GM18517 (cell line): ENCODE measurements around the gene SSTR3.
"Not testable (repeated sequence)": the region's sequence is repeated elsewhere in the genome, so short reads cannot be mapped to it uniquely, and the experiment has no call there.

Experiments used
- ATAC-seq: cut with Tn5 transposase; IDR thresholded peaks from one replicate; pipeline ENCODE4 v1.9.1; 2021; ENCODE audit warnings: mild to moderate bottlenecking, moderate library complexity; ENCODE audit not compliant: unreplicated experiment

The SSTR3 gene

GRCh38 chr22:37212174-37212906, at the start of gene SSTR3:
Gene SSTR3, minus strand, starts transcription at chr22:37212477. Its CDS starts 4,674 bp downstream, at chr22:37207803.
- ATAC-seq, result no peak

GRCh38 chr22:37260901-37261336, 48.6 kb upstream of the SSTR3 start:
- no peak for ATAC-seq

GRCh38 chr22:37260155-37260795, 48.0 kb upstream of the SSTR3 start:
- ATAC-seq, result no peak

- no peak for ATAC-seq
Observed at GRCh38 chr22:37259540-37260029, 47.3 kb upstream of the SSTR3 start.

- no peak for ATAC-seq
Observed at GRCh38 chr22:37258753-37259401, 46.6 kb upstream of the SSTR3 start.

- no peak for ATAC-seq
Observed at GRCh38 chr22:37258005-37258752, 45.9 kb upstream of the SSTR3 start.

- no peak for ATAC-seq
Observed at GRCh38 chr22:37256075-37256726, 43.9 kb upstream of the SSTR3 start.

- ATAC-seq, result no peak
Observed at GRCh38 chr22:37255558-37256006, 43.3 kb upstream of the SSTR3 start.

- ATAC-seq, result no peak
Observed at GRCh38 chr22:37254867-37255233, 42.6 kb upstream of the SSTR3 start.

- ATAC-seq, result no peak
Observed at GRCh38 chr22:37254209-37254866, 42.1 kb upstream of the SSTR3 start.

GRCh38 chr22:37253126-37253660, 40.9 kb upstream of the SSTR3 start:
- ATAC-seq, result no peak

GRCh38 chr22:37251836-37252235, 39.6 kb upstream of the SSTR3 start:
- not testable (repeated sequence) for ATAC-seq

- no peak for ATAC-seq
Observed at GRCh38 chr22:37249986-37250385, 37.7 kb upstream of the SSTR3 start.

GRCh38 chr22:37248251-37248650, 36.0 kb upstream of the SSTR3 start:
- no peak for ATAC-seq

GRCh38 chr22:37245740-37246139, 33.5 kb upstream of the SSTR3 start:
- no peak for ATAC-seq

GRCh38 chr22:37244922-37245722, 32.8 kb upstream of the SSTR3 start:
- no peak for ATAC-seq

GRCh38 chr22:37244114-37244921, 32.0 kb upstream of the SSTR3 start, which contains the start of gene RAC2:
Gene RAC2, minus strand, starts transcription at chr22:37244269. Its CDS starts 121 bp downstream, at chr22:37244148.
- ATAC-seq, result no peak
